Measurements from ENCODE around the gene SERP1.
"Not testable (repeated sequence)": the region's sequence is repeated elsewhere in the genome, so short reads cannot be mapped to it uniquely, and the experiment has no call there.

The SERP1 gene

GRCh38 chr3:150500960-150501359, 45.3 kb downstream of the SERP1 start:
- H2BK5ac ChIP-seq (ENCODE audit: low read depth, low read length, poor library complexity); H2BK12ac ChIP-seq (ENCODE audit: low read length); H2BK120ac ChIP-seq (ENCODE audit: insufficient read depth, low read length, poor library complexity); H3K27ac ChIP-seq (ENCODE audit: low read depth, low read length); H2AK5ac ChIP-seq (ENCODE audit: low read length); H3K9me3 ChIP-seq (ENCODE audit: insufficient read depth, low read depth, low read length); H3K14ac ChIP-seq (ENCODE audit: low read length); DNase-seq; H3K23ac ChIP-seq (ENCODE audit: low read length); H4K12ac ChIP-seq (ENCODE audit: low read depth, low read length); H3K27me3 ChIP-seq (ENCODE audit: insufficient read depth, low read length); H3K4me3 ChIP-seq (ENCODE audit: low read depth, low read length); H3K79me1 ChIP-seq (ENCODE audit: low read length); H3K9ac ChIP-seq (ENCODE audit: low read length); H2AFZ ChIP-seq (ENCODE audit: insufficient read depth, low read length, poor library complexity); H3K4ac ChIP-seq (ENCODE audit: low read depth, low read length); H3K4me2 ChIP-seq (ENCODE audit: low read length); H3K79me2 ChIP-seq (ENCODE audit: control insufficient read depth, insufficient read depth, low read length, poor library complexity); H4K91ac ChIP-seq (ENCODE audit: low read depth, low read length); H4K8ac ChIP-seq (ENCODE audit: low read depth, low read length); H3K18ac ChIP-seq (ENCODE audit: low read length); H3K4me1 ChIP-seq (ENCODE audit: control insufficient read depth in 1 of 2, insufficient read depth in 2 of 2, low read length in 2 of 2); H3K36me3 ChIP-seq (ENCODE audit: control insufficient read depth in 1 of 2, insufficient read depth in 2 of 2, low read length in 2 of 2): not testable (repeated sequence)
- WGBS (ENCODE audit: extremely low coverage, insufficient coverage, insufficient read length), result no CpG with 5 or more reads among the region's 1 CpG

- Histone ChIP-seq H4K12ac (ENCODE audit: low read depth, low read length) (no peak overlapping the region), H2AFZ (ENCODE audit: insufficient read depth, low read length, poor library complexity) (no peak overlapping the region), H3K23ac (ENCODE audit: low read length) (no peak overlapping the region), H3K18ac (ENCODE audit: low read length) (no peak overlapping the region), H2BK5ac (ENCODE audit: low read depth, low read length, poor library complexity) (no peak overlapping the region), H2BK120ac (ENCODE audit: insufficient read depth, low read length, poor library complexity) (no peak overlapping the region), H3K27me3 (ENCODE audit: insufficient read depth, low read length) (no peaks in the 10 kb centered on the region), H3K36me3 (ENCODE audit: control insufficient read depth in 1 of 2, insufficient read depth in 2 of 2, low read length in 2 of 2) (no peaks in the 10 kb centered on the region), H3K4me2 (ENCODE audit: low read length) (no peak overlapping the region), H2BK12ac (ENCODE audit: low read length) (no peak overlapping the region), H4K8ac (ENCODE audit: low read depth, low read length) (no peak overlapping the region), H3K9ac (ENCODE audit: low read length) (no peak overlapping the region), H4K91ac (ENCODE audit: low read depth, low read length) (no peak overlapping the region), H3K79me2 (ENCODE audit: control insufficient read depth, insufficient read depth, low read length, poor library complexity) (no peaks in the 10 kb centered on the region), H3K27ac (ENCODE audit: low read depth, low read length) (no peak overlapping the region), H3K4ac (ENCODE audit: low read depth, low read length) (no peak overlapping the region), H3K4me1 (ENCODE audit: control insufficient read depth in 1 of 2, insufficient read depth in 2 of 2, low read length in 2 of 2) (no peaks in the 10 kb centered on the region), H3K4me3 (ENCODE audit: low read depth, low read length) (no peak overlapping the region), H3K9me3 (ENCODE audit: insufficient read depth, low read depth, low read length) (peaks cover 7% of the 10 kb centered on the region), H2AK5ac (ENCODE audit: low read length) (no peak overlapping the region), H3K79me1 (ENCODE audit: low read length) (no peaks in the 10 kb centered on the region), H3K14ac (ENCODE audit: low read length) (no peak overlapping the region)
- DNase-seq, result peak in 1 of 2 donors; percentile 70
- WGBS (ENCODE audit: extremely low coverage, insufficient coverage, insufficient read length), result no CpG with 5 or more reads among the region's 2 CpGs
Observed at GRCh38 chr3:150497956-150498355, 48.3 kb downstream of the SERP1 start.

GRCh38 chr3:150495563-150496168, 50.6 kb downstream of the SERP1 start:
- H2BK5ac ChIP-seq (ENCODE audit: low read depth, low read length, poor library complexity), result no peak overlapping the region
- H3K4me2 ChIP-seq (ENCODE audit: low read length), result no peak overlapping the region
- H3K79me2 ChIP-seq (ENCODE audit: control insufficient read depth, insufficient read depth, low read length, poor library complexity), result no peaks in the 10 kb centered on the region
- no peak overlapping the region for H3K27ac ChIP-seq (ENCODE audit: low read depth, low read length)
- H3K79me1 ChIP-seq (ENCODE audit: low read length), result no peaks in the 10 kb centered on the region
- no peak overlapping the region for H4K8ac ChIP-seq (ENCODE audit: low read depth, low read length)
- no peak overlapping the region for H3K23ac ChIP-seq (ENCODE audit: low read length)
- H2AK5ac ChIP-seq (ENCODE audit: low read length), result no peak overlapping the region
- H4K91ac ChIP-seq (ENCODE audit: low read depth, low read length), result no peak overlapping the region
- no peak overlapping the region for H3K4ac ChIP-seq (ENCODE audit: low read depth, low read length)
- no peaks in the 10 kb centered on the region for H3K36me3 ChIP-seq (ENCODE audit: control insufficient read depth in 1 of 2, insufficient read depth in 2 of 2, low read length in 2 of 2)
- H3K4me3 ChIP-seq (ENCODE audit: low read depth, low read length), result no peak overlapping the region
- DNase-seq, result peak in 1 of 2 donors; percentile 84
- no peak overlapping the region for H2BK12ac ChIP-seq (ENCODE audit: low read length)
- no peaks in the 10 kb centered on the region for H3K4me1 ChIP-seq (ENCODE audit: control insufficient read depth in 1 of 2, insufficient read depth in 2 of 2, low read length in 2 of 2)
- H2AFZ ChIP-seq (ENCODE audit: insufficient read depth, low read length, poor library complexity), result no peak overlapping the region
- no CpG with 5 or more reads among the region's 2 CpGs for WGBS (ENCODE audit: extremely low coverage, insufficient coverage, insufficient read length)
- no peak overlapping the region for H3K14ac ChIP-seq (ENCODE audit: low read length)
- peaks cover under 1% of the 10 kb centered on the region for H3K9me3 ChIP-seq (ENCODE audit: insufficient read depth, low read depth, low read length)
- no peak overlapping the region for H3K18ac ChIP-seq (ENCODE audit: low read length)
- H4K12ac ChIP-seq (ENCODE audit: low read depth, low read length), result no peak overlapping the region
- H3K27me3 ChIP-seq (ENCODE audit: insufficient read depth, low read length), result no peaks in the 10 kb centered on the region
- H2BK120ac ChIP-seq (ENCODE audit: insufficient read depth, low read length, poor library complexity), result no peak overlapping the region
- H3K9ac ChIP-seq (ENCODE audit: low read length), result no peak overlapping the region

GRCh38 chr3:150495149-150495548, 51.1 kb downstream of the SERP1 start:
- Histone ChIP-seq H3K4me1 (ENCODE audit: control insufficient read depth in 1 of 2, insufficient read depth in 2 of 2, low read length in 2 of 2) (no peaks in the 10 kb centered on the region), H2AK5ac (ENCODE audit: low read length) (no peak overlapping the region), H2BK12ac (ENCODE audit: low read length) (no peak overlapping the region), H3K9me3 (ENCODE audit: insufficient read depth, low read depth, low read length) (no peaks in the 10 kb centered on the region), H3K18ac (ENCODE audit: low read length) (no peak overlapping the region), H3K27me3 (ENCODE audit: insufficient read depth, low read length) (no peaks in the 10 kb centered on the region), H3K36me3 (ENCODE audit: control insufficient read depth in 1 of 2, insufficient read depth in 2 of 2, low read length in 2 of 2) (no peaks in the 10 kb centered on the region), H4K91ac (ENCODE audit: low read depth, low read length) (no peak overlapping the region), H3K27ac (ENCODE audit: low read depth, low read length) (no peak overlapping the region), H3K79me2 (ENCODE audit: control insufficient read depth, insufficient read depth, low read length, poor library complexity) (no peaks in the 10 kb centered on the region), H3K4me2 (ENCODE audit: low read length) (no peak overlapping the region), H3K14ac (ENCODE audit: low read length) (no peak overlapping the region), H3K23ac (ENCODE audit: low read length) (no peak overlapping the region), H2BK5ac (ENCODE audit: low read depth, low read length, poor library complexity) (no peak overlapping the region), H3K79me1 (ENCODE audit: low read length) (no peaks in the 10 kb centered on the region), H3K4ac (ENCODE audit: low read depth, low read length) (no peak overlapping the region), H4K12ac (ENCODE audit: low read depth, low read length) (no peak overlapping the region), H2AFZ (ENCODE audit: insufficient read depth, low read length, poor library complexity) (no peak overlapping the region), H3K4me3 (ENCODE audit: low read depth, low read length) (no peak overlapping the region), H2BK120ac (ENCODE audit: insufficient read depth, low read length, poor library complexity) (no peak overlapping the region), H3K9ac (ENCODE audit: low read length) (no peak overlapping the region), H4K8ac (ENCODE audit: low read depth, low read length) (no peak overlapping the region)
- peak in 1 of 2 donors; percentile 27 for DNase-seq
- no CpG with 5 or more reads among the region's 1 CpG for WGBS (ENCODE audit: extremely low coverage, insufficient coverage, insufficient read length)
